K562 (cell line): ENCODE measurements around the gene CXXC1. TPM values are rescaled to one million over a fixed set of nuclear protein-coding genes. Genes with fewer than 3 reads are reported as not detected.

Source experiments
- ATAC-seq: fragments of 200-7000 bp; cut with Tn5 transposase; 3 replicates; pipeline ENCODE4 v1.9.1; 2020; ENCODE audit warnings: moderate library complexity
- BruUV-seq: library from RNA; stranded (reverse); fragments of 400-500 nt; replicated peaks from 2 replicates; lab custom pipeline; 2021; lab: Mats Ljungman, UMichigan
- CTCF ChIA-PET: fragments of 300-600 bp; formaldehyde crosslinking; extraction: SDS; loops from one replicate; lab custom pipeline; 2021; ENCODE audit warnings: low intra/inter-chr PET ratio; lab: Yijun Ruan, JAX
- POLR2A ChIA-PET: fragments of 300-600, 350-650 bp; sonication (Branson Sonifier 250); formaldehyde crosslinking; extraction: SDS; loops from one replicate; lab custom pipeline; 2021; ENCODE audit warnings: antibody characterized with exemption, inconsistent platforms; lab: Yijun Ruan, JAX
- DNase-seq, 4 experiments: peaks; one replicate each; pipeline versions ENCODE4 v3.0.0 to v3.0.0-alpha.2; 2011 to 2018; ENCODE audit warnings: low spot score in 3 of 4, mixed read lengths in 3 of 4; ENCODE audit errors: extremely low read depth in 1 of 4
- FAIRE-seq: peaks from 2 replicates; lab custom pipeline; 2011; peaks lifted over from hg19 to GRCh38; lab: Jason Lieb, UNC
- H2AFZ ChIP-seq: 2 replicates; pipeline ENCODE4 v1.6.0; 2011; ENCODE audit warnings: low read depth, low read length, control low read depth, inconsistent platforms
- H3K27ac ChIP-seq: fragments of 200-600 bp; 3 replicates; pipeline ENCODE4 v1.8.0; 2011; ENCODE audit warnings: low read depth, mild to moderate bottlenecking, control low read depth, inconsistent platforms, low read length, moderate library complexity, mixed read lengths; ENCODE audit errors: extremely low read depth
- H3K27me3 ChIP-seq, 2 experiments: fragments of 300-600 bp in 1 of 2; 2 replicates in 1 of 2; 3 replicates in 1 of 2; pipeline versions ENCODE4 v1.6.0 to v1.8.0; 2011; ENCODE audit warnings: inconsistent platforms in 2 of 2, low read length in 2 of 2, mild to moderate bottlenecking in 1 of 2, mixed read lengths in 1 of 2, moderate library complexity in 1 of 2; ENCODE audit not compliant: control insufficient read depth in 2 of 2, insufficient read depth in 2 of 2
- H3K36me3 ChIP-seq: fragments of 300-600 bp; 3 replicates; pipeline ENCODE4 v1.8.0; 2011; ENCODE audit warnings: mild to moderate bottlenecking, low read length, inconsistent platforms; ENCODE audit not compliant: control insufficient read depth, insufficient read depth
- H3K4me1 ChIP-seq, 2 experiments: fragments of 200-600 bp in 1 of 2; replicated peaks in 1 of 2; 2 replicates in 1 of 2; 3 replicates in 1 of 2; pipeline versions ENCODE4 v1.5.1 to v1.8.0; 2011; ENCODE audit warnings: inconsistent platforms in 2 of 2, low read length in 2 of 2, mild to moderate bottlenecking in 1 of 2, mixed read lengths in 1 of 2, moderate library complexity in 1 of 2; ENCODE audit not compliant: control insufficient read depth in 2 of 2, insufficient read depth in 2 of 2
- H3K4me2 ChIP-seq: 2 replicates; pipeline ENCODE4 v1.6.1; 2011; ENCODE audit warnings: low read length, control low read depth, inconsistent platforms, mixed read lengths; ENCODE audit not compliant: insufficient read depth
- H3K4me3 ChIP-seq: fragments of 200-600 bp; sonication (generic), shearing (Covaris generic); 2 replicates; pipeline ENCODE4 v1.5.1; 2016; ENCODE audit warnings: control low read depth, inconsistent platforms
- H3K79me2 ChIP-seq: fragments of 200-600 bp; 3 replicates; pipeline ENCODE4 v1.8.0; 2011; ENCODE audit warnings: low read length, inconsistent platforms; ENCODE audit not compliant: control insufficient read depth, insufficient read depth
- H3K9ac ChIP-seq, 2 experiments: 2 replicates each; pipeline versions ENCODE4 v1.6.0 to v1.6.1; 2011; ENCODE audit warnings: low read depth in 2 of 2, low read length in 2 of 2, control low read depth in 1 of 2, inconsistent platforms in 1 of 2, mild to moderate bottlenecking in 1 of 2, mixed read lengths in 1 of 2; ENCODE audit not compliant: insufficient read depth in 1 of 2
- H3K9me1 ChIP-seq: one replicate; pipeline ENCODE4 v1.6.0; 2011; ENCODE audit warnings: inconsistent platforms, mild to moderate bottlenecking, low read length, moderate library complexity; ENCODE audit not compliant: control insufficient read depth, insufficient read depth
- H3K9me3 ChIP-seq: replicated peaks from 2 replicates; pipeline ENCODE4 v1.5.1; 2011; ENCODE audit warnings: low read depth, low read length, inconsistent platforms; ENCODE audit not compliant: control insufficient read depth, insufficient read depth
- H4K20me1 ChIP-seq: replicated peaks from 2 replicates; pipeline ENCODE4 v1.6.1; 2011; ENCODE audit warnings: low read length, inconsistent platforms, mixed read lengths; ENCODE audit not compliant: control insufficient read depth, insufficient read depth
- GMEB1 ChIP-seq: fragments of 250-450 bp; sonication (Bioruptor Pico); IDR thresholded peaks from 2 replicates; pipeline ENCODE4 v1.4.0; 2020; ENCODE audit warnings: mild to moderate bottlenecking
- KHSRP ChIP-seq: fragments of 450-650 bp; IDR thresholded peaks from 2 replicates; pipeline ENCODE4 v1.6.1; 2017
- POLR2G ChIP-seq: fragments of 200-400 bp; formaldehyde crosslinking; IDR thresholded peaks from 2 replicates; pipeline ENCODE4 v1.6.1; 2017; ENCODE audit warnings: low read depth, mild to moderate bottlenecking, antibody characterized with exemption, low read length, moderate library complexity
- RBFOX2 ChIP-seq: fragments of 200-400 bp; formaldehyde crosslinking; IDR thresholded peaks from 2 replicates; pipeline ENCODE4 v1.6.1; 2017; ENCODE audit warnings: low read depth, mild to moderate bottlenecking, low read length, moderate library complexity
- SMARCB1 ChIP-seq: IDR thresholded peaks from 2 replicates; pipeline ENCODE4 v1.6.1; 2011; ENCODE audit warnings: improper control_type of control experiment, low read depth; ENCODE audit not compliant: insufficient read length
- SNRNP70 ChIP-seq: fragments of 200-400 bp; formaldehyde crosslinking; optimal IDR thresholded peaks from 2 replicates; pipeline ENCODE3; 2017; ENCODE audit warnings: low read depth, low read length
- TAL1 ChIP-seq: fragments of 450-650 bp; IDR thresholded peaks from 2 replicates; pipeline ENCODE4 v1.6.1; 2016; ENCODE audit warnings: mild to moderate bottlenecking
- WGBS: fragments of 100-300 bp; shearing (Covaris generic); methylation state at CpG from one replicate; pipeline ENCODE4 v1.1.6; 2016; ENCODE audit warnings: low coverage, mixed read lengths; ENCODE audit not compliant: insufficient coverage; ENCODE audit errors: missing lambda C conversion rate; 5-methylcytosine and 5-hydroxymethylcytosine counted together
- in situ Hi-C: fragments of 300-500 bp; cut with MboI; formaldehyde crosslinking; loops from 4 replicates; pipeline ENCODE4 v1.15.0; 2018; ENCODE audit warnings: inconsistent platforms, mixed read lengths
- intact Hi-C: fragments of 100-400 bp; cut with micrococcal nuclease; formaldehyde crosslinking; loops from 2 replicates; pipeline ENCODE4 v1.14.2; 2022
- polyA plus RNA-seq, 8 experiments: library from polyadenylated mRNA; depleted of rRNA in 4 of 8; stranded (reverse) in 5 of 8; unstranded in 3 of 8; fragments of >200 nt; fragmentation: Nextera tagmentation in 2 of 8; fragmentation: Illumina TruSeq in 1 of 8; extraction: Ambion mirVana in 2 of 8; extraction: Trizol in 1 of 8; gene quantifications; 2 replicates each; pipeline versions ENCODE4 v1.2.1 to v1.2.3, GENCODE V29; 2011 to 2014; ENCODE audit warnings: inconsistent platforms in 1 of 8, missing spikeins in 1 of 8
- total RNA-seq, 7 experiments: library from RNA; depleted of rRNA in 6 of 7; stranded (reverse); fragments of >200 nt in 6 of 7; fragmentation: Illumina TruSeq in 2 of 7; extraction: Trizol in 2 of 7; gene quantifications; 2 replicates each; pipeline versions ENCODE4 v1.2.1 to v1.2.3, GENCODE V29; 2011 to 2021; ENCODE audit warnings: low replicate concordance in 1 of 7

The CXXC1 gene
- total and polyA plus RNA-seq, 9 of the 15 experiments (the other 6 are each of a cell fraction or from before 2014, with no cell fraction given), result 3.4 to 81.0 (median 34.1) TPM

- peak in 1 of 4 experiments; percentile 26 for DNase-seq
- FAIRE-seq, result no peak
- peaks cover 12% of the 10 kb centered on the region for H3K9me3 ChIP-seq
- H3K9ac ChIP-seq, result no peak overlapping the region
- in situ Hi-C loops (no loop called here), intact Hi-C loops (no loop called here)
- H3K27ac ChIP-seq, result no peak overlapping the region
- no peaks in the 10 kb centered on the region for H3K79me2 ChIP-seq
- no peak overlapping the region for H2AFZ ChIP-seq
- no peaks in the 10 kb centered on the region for H4K20me1 ChIP-seq
- peaks cover 0 to 5% of the 10 kb centered on the region in 2 experiments; a peak in 1 of 5 replicates for H3K4me1 ChIP-seq
- WGBS, result 96% methylated on average over 10 of the region's 56 CpGs
- TF ChIP-seq KHSRP (no peak), RBFOX2 (peak; percentile 60), TAL1 (no peak), SNRNP70 (no peak), SMARCB1 (no peak), GMEB1 (CRISPR knock-in tag) (no peak), POLR2G (peak; percentile 57)
- no peaks in the 10 kb centered on the region for H3K27me3 ChIP-seq
- BruUV-seq, result no TSS peak
- peaks cover 59% of the 10 kb centered on the region for H3K36me3 ChIP-seq
- no peak; the same call in 2 of the 3 replicates for ATAC-seq
- no peaks in the 10 kb centered on the region for H3K9me1 ChIP-seq
- ChIA-PET POLR2A (no interaction called here), CTCF (no interaction called here)
- H3K4me2 ChIP-seq, result no peak overlapping the region
- no peak overlapping the region for H3K4me3 ChIP-seq
Measured at GRCh38 chr18:50268022-50268747, 19.3 kb downstream of the CXXC1 start.
